NK-92 (cell line): ENCODE measurements around the gene NBPF8.
"Not testable (repeated sequence)": the region's sequence is repeated elsewhere in the genome, so short reads cannot be mapped to it uniquely, and the experiment has no call there.

Experiments used
- DNase-seq: peaks from one replicate; lab custom pipeline; 2025; ENCODE audit not compliant: unreplicated experiment; lab: John Stamatoyannopoulos, UW

NBPF8 gene

GRCh38 chr1:120414911-120415480 is at the start of gene NBPF8:
TSS of gene NBPF8 (plus strand) at chr1:120415035. CDS start at chr1:120436523, 21,488 bp downstream.
- DNase-seq, result not testable (repeated sequence)

GRCh38 chr1:120367709-120368108 is 47.1 kb upstream of the NBPF8 start:
- not testable (repeated sequence) for DNase-seq

- DNase-seq, result not testable (repeated sequence)
These were observed 28.2 kb upstream of the NBPF8 start for GRCh38 chr1:120386651-120387050.

GRCh38 chr1:120388597-120389126 is 26.2 kb upstream of the NBPF8 start:
- DNase-seq, result not testable (repeated sequence)

- DNase-seq, result not testable (repeated sequence)
These were observed 23.5 kb upstream of the NBPF8 start for GRCh38 chr1:120391365-120391764.

GRCh38 chr1:120393316-120394232 is 21.3 kb upstream of the NBPF8 start:
- DNase-seq, result not testable (repeated sequence)

- DNase-seq, result not testable (repeated sequence)
These were observed 9.5 kb upstream of the NBPF8 start for GRCh38 chr1:120405348-120405747.

- not testable (repeated sequence) for DNase-seq
These were observed 384 bp upstream of the NBPF8 start for GRCh38 chr1:120414451-120414850.

- DNase-seq, result not testable (repeated sequence)
These were observed 692 bp downstream of the NBPF8 start for GRCh38 chr1:120415492-120415961.

- not testable (repeated sequence) for DNase-seq
These were observed 10.2 kb downstream of the NBPF8 start for GRCh38 chr1:120425063-120425462.

GRCh38 chr1:120431626-120432025 is 16.8 kb downstream of the NBPF8 start:
- DNase-seq, result not testable (repeated sequence)

- not testable (repeated sequence) for DNase-seq
These were observed 19.0 kb downstream of the NBPF8 start for GRCh38 chr1:120433831-120434230.

- DNase-seq, result not testable (repeated sequence)
These were observed 34.3 kb downstream of the NBPF8 start for GRCh38 chr1:120449124-120449523.
